Neural progenitor cell (in vitro differentiated cells): ENCODE measurements around the gene URB1. TPM values are rescaled to one million over a fixed set of nuclear protein-coding genes. Genes with fewer than 3 reads are reported as not detected.
"Not testable (repeated sequence)": the region's sequence is repeated elsewhere in the genome, so short reads cannot be mapped to it uniquely, and the experiment has no call there.

Source experiments
- DNase-seq: peaks from one replicate; pipeline ENCODE4 v3.0.0-alpha.2; 2016; ENCODE audit warnings: low spot score
- H2AFZ ChIP-seq: fragments of 200-600 bp; sonication (generic); replicated peaks from 2 replicates; pipeline ENCODE4 v1.6.1; 2016; ENCODE audit warnings: antibody characterized with exemption
- H3F3A ChIP-seq: fragments of 200-600 bp; sonication (generic); 2 replicates; pipeline ENCODE4 v1.6.1; 2016; ENCODE audit warnings: antibody characterized with exemption, low read depth
- H3K27ac ChIP-seq: fragments of 200-600 bp; sonication (generic); 2 replicates; pipeline ENCODE4 v1.5.1; 2016; ENCODE audit warnings: mild to moderate bottlenecking
- H3K27me3 ChIP-seq: fragments of 200-600 bp; sonication (generic); 2 replicates; pipeline ENCODE4 v1.6.1; 2016; ENCODE audit warnings: mild to moderate bottlenecking, moderate library complexity
- H3K36me3 ChIP-seq: fragments of 200-600 bp; sonication (generic); 2 replicates; pipeline ENCODE4 v1.5.1; 2016
- H3K4me1 ChIP-seq: fragments of 200-600 bp; sonication (generic); 2 replicates; pipeline ENCODE4 v1.6.1; 2016; ENCODE audit warnings: mixed run types
- H3K4me2 ChIP-seq: fragments of 200-600 bp; sonication (generic); 2 replicates; pipeline ENCODE4 v1.6.1; 2016
- H3K4me3 ChIP-seq: fragments of 200-600 bp; sonication (generic); 2 replicates; pipeline ENCODE4 v1.5.1; 2016
- H3K79me2 ChIP-seq: fragments of 200-600 bp; sonication (generic); 2 replicates; pipeline ENCODE4 v1.6.1; 2016; ENCODE audit warnings: low read depth
- H3K9ac ChIP-seq: fragments of 200-600 bp; sonication (generic); 2 replicates; pipeline ENCODE4 v1.6.1; 2016
- H3K9me3 ChIP-seq: fragments of 200-600 bp; sonication (generic); 2 replicates; pipeline ENCODE4 v1.5.1; 2016; ENCODE audit warnings: low read depth
- H4K20me1 ChIP-seq: fragments of 200-600 bp; sonication (generic); 2 replicates; pipeline ENCODE4 v1.6.1; 2016; ENCODE audit warnings: low read depth
- H3K27ac Mint-ChIP-seq: 3 replicates; pipeline ENCODE4 v1.8.0; 2021; ENCODE audit warnings: mixed read lengths
- H3K27me3 Mint-ChIP-seq: 2 replicates; pipeline ENCODE4 v1.8.0; 2022; ENCODE audit warnings: low read depth, mild to moderate bottlenecking, inconsistent platforms, moderate library complexity, mixed read lengths; ENCODE audit not compliant: insufficient read depth
- H3K36me3 Mint-ChIP-seq: 3 replicates; pipeline ENCODE4 v1.8.0; 2021; ENCODE audit warnings: mixed read lengths
- H3K4me1 Mint-ChIP-seq: 3 replicates; pipeline ENCODE4 v1.8.0; 2021; ENCODE audit warnings: mixed read lengths
- H3K4me3 Mint-ChIP-seq: 3 replicates; pipeline ENCODE4 v1.8.0; 2021; ENCODE audit warnings: mild to moderate bottlenecking, moderate library complexity, mixed read lengths
- H3K9me3 Mint-ChIP-seq: 3 replicates; pipeline ENCODE4 v1.8.0; 2020; ENCODE audit warnings: mixed read lengths
- EZH2 ChIP-seq: fragments of 200-600 bp; sonication (generic); IDR thresholded peaks from 2 replicates; pipeline ENCODE4 v1.6.1; 2017; ENCODE audit warnings: antibody characterized with exemption, mild to moderate bottlenecking, moderate library complexity
- EZH2phosphoT487 ChIP-seq: fragments of 200-600 bp; sonication (generic); IDR thresholded peaks from 2 replicates; pipeline ENCODE4 v1.6.1; 2017; ENCODE audit warnings: antibody characterized with exemption
- total RNA-seq: library from RNA; depleted of rRNA; stranded (reverse); fragments of >200 nt; gene quantifications from 2 replicates; pipeline ENCODE4 v1.2.3, GENCODE V29; 2015; ENCODE audit warnings: low replicate concordance
- TF ChIP-seq, protein P1 (sequence below): fragments of 200-600 bp; sonication (generic); IDR thresholded peaks from 2 replicates; pipeline ENCODE4 v1.5.1; 2017; ENCODE audit warnings: antibody characterized with exemption, mild to moderate bottlenecking

The URB1 gene
- total RNA-seq, 1 donor from 2014 or later, result 7.7 TPM

DNA sequence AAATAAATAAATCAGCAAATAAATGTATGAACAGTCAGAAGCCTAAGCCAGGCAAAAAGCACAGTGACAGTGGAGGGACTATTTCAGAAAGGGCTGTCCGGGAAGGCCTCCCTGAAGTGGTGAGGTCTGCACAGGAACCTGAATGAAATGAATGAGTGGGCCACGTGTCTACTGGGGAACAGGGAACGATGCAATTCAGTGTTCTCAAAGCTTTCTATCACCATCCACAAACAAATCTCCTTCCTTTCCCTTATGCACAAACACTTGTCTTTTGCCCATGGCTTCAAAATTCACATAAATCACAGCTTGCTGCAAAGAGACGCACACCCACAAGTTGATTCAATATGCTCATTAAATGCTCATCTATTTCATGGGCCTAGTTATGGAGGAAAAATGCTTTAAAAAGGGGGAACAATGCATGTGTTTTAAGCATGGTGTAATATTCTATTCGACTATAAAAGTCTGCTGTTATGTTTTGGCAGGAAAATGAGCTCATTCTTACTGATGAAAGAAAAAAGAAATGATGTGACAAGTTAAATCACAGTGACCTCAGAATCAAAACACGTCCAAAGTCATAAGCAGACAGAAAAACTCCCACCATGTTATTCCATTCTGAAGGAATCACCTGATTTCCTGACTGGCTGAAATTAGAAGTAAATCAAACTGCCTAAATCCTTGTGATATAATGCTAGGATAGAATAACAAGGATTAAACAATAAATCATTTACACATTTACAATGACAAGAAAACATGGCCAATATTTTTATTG is 21.6 kb downstream of the URB1 start:
- Mint-ChIP-seq H3K36me3 (peaks cover 9% of the 10 kb centered on the region), H3K27me3 (no peaks in the 10 kb centered on the region), H3K4me1 (peaks cover 7% of the 10 kb centered on the region), H3K27ac (no peak overlapping the region), H3K9me3 (no peaks in the 10 kb centered on the region), H3K4me3 (no peak overlapping the region)
- Histone ChIP-seq H2AFZ (no peak overlapping the region), H3K4me3 (no peak overlapping the region), H3K9me3 (no peaks in the 10 kb centered on the region), H3K4me2 (no peak overlapping the region), H3F3A (no peaks in the 10 kb centered on the region), H3K4me1 (no peaks in the 10 kb centered on the region), H3K79me2 (no peaks in the 10 kb centered on the region), H3K9ac (no peak overlapping the region), H3K36me3 (peaks cover 7% of the 10 kb centered on the region), H4K20me1 (peaks cover 3% of the 10 kb centered on the region), H3K27ac (no peak overlapping the region), H3K27me3 (no peaks in the 10 kb centered on the region)
- DNase-seq, result no peak
- TF ChIP-seq EZH2 (no peak), EZH2phosphoT487 (no peak)
- TF ChIP-seq, protein P1, sequence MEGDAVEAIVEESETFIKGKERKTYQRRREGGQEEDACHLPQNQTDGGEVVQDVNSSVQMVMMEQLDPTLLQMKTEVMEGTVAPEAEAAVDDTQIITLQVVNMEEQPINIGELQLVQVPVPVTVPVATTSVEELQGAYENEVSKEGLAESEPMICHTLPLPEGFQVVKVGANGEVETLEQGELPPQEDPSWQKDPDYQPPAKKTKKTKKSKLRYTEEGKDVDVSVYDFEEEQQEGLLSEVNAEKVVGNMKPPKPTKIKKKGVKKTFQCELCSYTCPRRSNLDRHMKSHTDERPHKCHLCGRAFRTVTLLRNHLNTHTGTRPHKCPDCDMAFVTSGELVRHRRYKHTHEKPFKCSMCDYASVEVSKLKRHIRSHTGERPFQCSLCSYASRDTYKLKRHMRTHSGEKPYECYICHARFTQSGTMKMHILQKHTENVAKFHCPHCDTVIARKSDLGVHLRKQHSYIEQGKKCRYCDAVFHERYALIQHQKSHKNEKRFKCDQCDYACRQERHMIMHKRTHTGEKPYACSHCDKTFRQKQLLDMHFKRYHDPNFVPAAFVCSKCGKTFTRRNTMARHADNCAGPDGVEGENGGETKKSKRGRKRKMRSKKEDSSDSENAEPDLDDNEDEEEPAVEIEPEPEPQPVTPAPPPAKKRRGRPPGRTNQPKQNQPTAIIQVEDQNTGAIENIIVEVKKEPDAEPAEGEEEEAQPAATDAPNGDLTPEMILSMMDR, result no peak

DNA sequence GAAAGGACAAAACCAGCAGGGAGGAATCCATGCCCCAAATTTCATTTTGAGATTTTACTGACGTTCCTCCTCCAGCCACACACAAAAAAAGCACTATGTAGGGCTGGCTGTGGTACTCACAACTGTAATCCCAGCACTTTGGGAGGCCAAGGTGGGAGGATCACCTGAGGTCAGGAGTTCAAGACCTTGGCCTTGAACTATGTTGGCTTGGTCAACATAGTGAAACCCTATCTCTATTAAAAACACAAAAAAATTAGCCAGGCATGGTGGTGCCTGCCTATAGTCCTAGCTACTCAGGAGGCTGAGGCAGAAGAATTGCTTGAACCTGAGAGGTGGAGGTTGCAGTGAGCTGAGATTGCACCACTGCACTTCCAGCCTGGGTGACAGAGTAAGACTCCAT is 23.9 kb downstream of the URB1 start:
- not testable (repeated sequence) for H3K27me3 Mint-ChIP-seq, H3K27ac Mint-ChIP-seq, H3K4me3 ChIP-seq, H3K9ac ChIP-seq, H3F3A ChIP-seq, H3K4me2 ChIP-seq, H3K27ac ChIP-seq, H3K27me3 ChIP-seq, H3K36me3 ChIP-seq, H3K4me1 ChIP-seq, H3K9me3 ChIP-seq, H4K20me1 ChIP-seq, H2AFZ ChIP-seq, H3K79me2 ChIP-seq, H3K9me3 Mint-ChIP-seq, H3K4me3 Mint-ChIP-seq, DNase-seq
- Mint-ChIP-seq H3K4me1 (peaks cover 17% of the 10 kb centered on the region), H3K36me3 (peaks cover 17% of the 10 kb centered on the region)

DNA sequence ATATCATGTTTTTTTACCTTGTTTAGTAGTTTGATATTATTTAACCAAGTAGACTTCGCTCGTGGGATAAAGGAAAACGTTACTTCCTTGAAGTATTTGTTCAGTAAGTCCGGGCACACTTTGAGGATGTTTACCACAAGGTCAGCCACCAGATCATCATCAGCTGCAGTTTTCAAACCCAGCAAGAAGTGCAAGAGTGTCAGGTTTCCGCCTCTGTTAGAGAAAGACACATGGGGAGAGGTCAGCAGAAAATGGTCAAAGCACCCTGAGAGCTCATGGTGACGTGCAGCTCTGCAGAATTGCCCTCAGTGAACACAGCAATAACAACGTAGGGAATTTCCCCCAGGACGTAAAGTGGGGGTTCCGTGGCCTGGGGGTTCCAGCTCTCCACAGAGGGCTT is 24.4 kb downstream of the URB1 start:
- H3K9me3 Mint-ChIP-seq, result no peaks in the 10 kb centered on the region
- peaks cover 17% of the 10 kb centered on the region for H3K36me3 Mint-ChIP-seq
- TF ChIP-seq EZH2 (no peak), EZH2phosphoT487 (no peak)
- TF ChIP-seq, protein P1, result no peak
- H3K9ac ChIP-seq, result no peak overlapping the region
- no peaks in the 10 kb centered on the region for H3K4me1 ChIP-seq
- no peak overlapping the region for H3K4me2 ChIP-seq
- no peak overlapping the region for H3K4me3 Mint-ChIP-seq
- H2AFZ ChIP-seq, result no peak overlapping the region
- H4K20me1 ChIP-seq, result peaks cover 3% of the 10 kb centered on the region
- H3K27me3 ChIP-seq, result no peaks in the 10 kb centered on the region
- H3K27me3 Mint-ChIP-seq, result no peaks in the 10 kb centered on the region
- H3K27ac ChIP-seq, result no peak overlapping the region
- DNase-seq, result no peak
- peaks cover 17% of the 10 kb centered on the region for H3K4me1 Mint-ChIP-seq
- no peaks in the 10 kb centered on the region for H3K9me3 ChIP-seq
- H3K36me3 ChIP-seq, result no peaks in the 10 kb centered on the region
- H3K4me3 ChIP-seq, result no peak overlapping the region
- H3K79me2 ChIP-seq, result no peaks in the 10 kb centered on the region
- no peaks in the 10 kb centered on the region for H3F3A ChIP-seq
- peak overlapping the region; percentile 44 for H3K27ac Mint-ChIP-seq

DNA sequence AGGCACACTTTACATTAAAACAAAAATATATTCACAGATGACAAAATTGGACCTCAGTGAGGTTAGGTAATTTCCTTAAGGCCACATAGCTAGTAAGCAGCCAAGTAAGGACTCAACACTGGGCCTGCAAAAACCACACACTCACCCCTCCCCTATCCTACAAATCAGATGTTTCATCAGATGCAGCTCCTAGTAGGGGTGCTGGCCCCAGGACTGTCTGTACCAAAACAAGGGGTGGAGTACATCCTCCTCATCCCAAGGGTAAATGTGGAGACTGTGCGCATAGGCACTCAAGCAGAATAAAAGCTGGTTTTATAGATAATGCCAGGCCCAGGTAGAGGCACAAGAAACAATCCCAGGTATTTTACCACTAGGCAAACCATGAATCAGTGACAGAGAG is 25.7 kb downstream of the URB1 start:
- no peak overlapping the region for H3K27ac ChIP-seq
- peaks cover 3% of the 10 kb centered on the region for H4K20me1 ChIP-seq
- no peak for DNase-seq
- Mint-ChIP-seq H3K27me3 (no peaks in the 10 kb centered on the region), H3K27ac (no peak overlapping the region), H3K9me3 (no peaks in the 10 kb centered on the region), H3K36me3 (peaks cover 19% of the 10 kb centered on the region), H3K4me1 (peaks cover 17% of the 10 kb centered on the region), H3K4me3 (no peak overlapping the region)
- H3F3A ChIP-seq, result no peaks in the 10 kb centered on the region
- TF ChIP-seq, protein P1, result no peak
- TF ChIP-seq EZH2 (no peak), EZH2phosphoT487 (no peak)
- no peaks in the 10 kb centered on the region for H3K79me2 ChIP-seq
- H3K4me3 ChIP-seq, result no peak overlapping the region
- H3K27me3 ChIP-seq, result no peaks in the 10 kb centered on the region
- H3K9ac ChIP-seq, result no peak overlapping the region
- H3K4me1 ChIP-seq, result no peaks in the 10 kb centered on the region
- no peak overlapping the region for H3K4me2 ChIP-seq
- no peaks in the 10 kb centered on the region for H3K36me3 ChIP-seq
- H3K9me3 ChIP-seq, result no peaks in the 10 kb centered on the region
- no peak overlapping the region for H2AFZ ChIP-seq
